Neuronal stem cell (in vitro differentiated cells): ENCODE results near the gene EFS.
A peak's percentile ranks its signal among the peaks of the same experiment; 100 is the strongest.

Experiments used
- DNase-seq: peaks from one replicate; pipeline ENCODE4 v3.0.0-alpha.2; 2013; ENCODE audit warnings: low spot score
- H2AFZ ChIP-seq: one replicate; pipeline ENCODE4 v1.6.1; 2013; ENCODE audit warnings: mild to moderate bottlenecking, low read length, inconsistent platforms
- H2AK5ac ChIP-seq: 2 replicates; pipeline ENCODE4 v1.6.1; 2013; ENCODE audit warnings: low read depth, mild to moderate bottlenecking, inconsistent platforms, low read length, moderate library complexity, mixed read lengths
- H2BK120ac ChIP-seq: 2 replicates; pipeline ENCODE4 v1.6.1; 2013; ENCODE audit warnings: low read depth, mild to moderate bottlenecking, inconsistent platforms, low read length, moderate library complexity, mixed read lengths
- H2BK12ac ChIP-seq: one replicate; pipeline ENCODE4 v1.6.1; 2013; ENCODE audit warnings: low read length, inconsistent platforms
- H2BK15ac ChIP-seq: 2 replicates; pipeline ENCODE4 v1.6.1; 2013; ENCODE audit warnings: mild to moderate bottlenecking, low read length, inconsistent platforms, mixed read lengths
- H2BK5ac ChIP-seq: one replicate; pipeline ENCODE4 v1.6.1; 2013; ENCODE audit warnings: inconsistent platforms, mild to moderate bottlenecking, low read length, moderate library complexity
- H3K14ac ChIP-seq: one replicate; pipeline ENCODE4 v1.6.1; 2013; ENCODE audit warnings: low read length, inconsistent platforms
- H3K18ac ChIP-seq: 2 replicates; pipeline ENCODE4 v1.6.1; 2013; ENCODE audit warnings: low read length, inconsistent platforms
- H3K23ac ChIP-seq: 2 replicates; pipeline ENCODE4 v1.6.1; 2013; ENCODE audit warnings: low read depth, mild to moderate bottlenecking, mixed read lengths, low read length, inconsistent platforms; ENCODE audit not compliant: poor library complexity
- H3K27ac ChIP-seq: replicated peaks from 3 replicates; pipeline ENCODE4 v1.5.1; 2013; ENCODE audit warnings: low read length, inconsistent platforms
- H3K27me3 ChIP-seq, 3 experiments: 2 replicates each; pipeline ENCODE4 v1.6.1; 2013; ENCODE audit warnings: low read length in 3 of 3, mild to moderate bottlenecking in 2 of 3, inconsistent platforms in 1 of 3, low read depth in 1 of 3, mixed read lengths in 1 of 3, moderate library complexity in 1 of 3; ENCODE audit not compliant: control insufficient read depth in 3 of 3, insufficient read depth in 3 of 3
- H3K36me3 ChIP-seq, 2 donors: replicated peaks in 1 of 2; 2 replicates each; pipeline ENCODE4 v1.6.1; 2013; ENCODE audit warnings: low read length in 2 of 2; ENCODE audit not compliant: control insufficient read depth in 2 of 2, insufficient read depth in 2 of 2
- H3K4ac ChIP-seq: 2 replicates; pipeline ENCODE4 v1.6.1; 2013; ENCODE audit warnings: inconsistent platforms, mild to moderate bottlenecking, low read length, moderate library complexity
- H3K4me1 ChIP-seq, 2 donors: 1 replicate in 1 of 2; 2 replicates in 1 of 2; pipeline ENCODE4 v1.6.1; 2013; ENCODE audit warnings: low read length in 2 of 2, low read depth in 1 of 2; ENCODE audit not compliant: control insufficient read depth in 2 of 2, insufficient read depth in 1 of 2
- H3K4me2 ChIP-seq: one replicate; pipeline ENCODE4 v1.6.1; 2013; ENCODE audit warnings: mild to moderate bottlenecking, low read length, inconsistent platforms; ENCODE audit not compliant: insufficient read depth, poor library complexity, severe bottlenecking
- H3K4me3 ChIP-seq, 2 donors: 2 replicates each; pipeline ENCODE4 v1.5.1; 2013; ENCODE audit warnings: low read length in 2 of 2, mild to moderate bottlenecking in 2 of 2, inconsistent platforms in 1 of 2, moderate library complexity in 1 of 2
- H3K79me1 ChIP-seq: one replicate; pipeline ENCODE4 v1.6.1; 2013; ENCODE audit warnings: low read depth, mild to moderate bottlenecking, inconsistent platforms, low read length, moderate library complexity
- H3K9ac ChIP-seq: one replicate; pipeline ENCODE4 v1.6.1; 2013; ENCODE audit warnings: mild to moderate bottlenecking, low read depth, low read length, inconsistent platforms; ENCODE audit not compliant: poor library complexity
- H3K9me3 ChIP-seq, 2 donors: replicated peaks in 1 of 2; 2 replicates each; pipeline versions ENCODE3 to v1.6.1; 2013; ENCODE audit warnings: low read length in 2 of 2, mild to moderate bottlenecking in 2 of 2, inconsistent platforms in 1 of 2, low read depth in 1 of 2, mixed read lengths in 1 of 2, moderate library complexity in 1 of 2; ENCODE audit not compliant: control insufficient read depth in 2 of 2, insufficient read depth in 1 of 2
- H4K8ac ChIP-seq: one replicate; pipeline ENCODE4 v1.6.1; 2013; ENCODE audit warnings: low read depth, mild to moderate bottlenecking, inconsistent platforms, low read length, moderate library complexity
- H4K91ac ChIP-seq: one replicate; pipeline ENCODE4 v1.6.1; 2013; ENCODE audit warnings: low read length, low read depth, mild to moderate bottlenecking, inconsistent platforms; ENCODE audit not compliant: poor library complexity
- WGBS, 2 donors: extraction: QIAGEN DNeasy Blood & Tissue Kit; methylation state at CpG; one replicate each; pipeline ENCODE4 v1.1.7; 2013; ENCODE audit warnings: missing lambda C conversion rate in 2 of 2, mixed read lengths in 1 of 2; ENCODE audit not compliant: insufficient read length in 2 of 2, insufficient replicate concordance in 1 of 2; ENCODE audit errors: extremely low coverage in 2 of 2; 5-methylcytosine and 5-hydroxymethylcytosine counted together

EFS gene

DNA sequence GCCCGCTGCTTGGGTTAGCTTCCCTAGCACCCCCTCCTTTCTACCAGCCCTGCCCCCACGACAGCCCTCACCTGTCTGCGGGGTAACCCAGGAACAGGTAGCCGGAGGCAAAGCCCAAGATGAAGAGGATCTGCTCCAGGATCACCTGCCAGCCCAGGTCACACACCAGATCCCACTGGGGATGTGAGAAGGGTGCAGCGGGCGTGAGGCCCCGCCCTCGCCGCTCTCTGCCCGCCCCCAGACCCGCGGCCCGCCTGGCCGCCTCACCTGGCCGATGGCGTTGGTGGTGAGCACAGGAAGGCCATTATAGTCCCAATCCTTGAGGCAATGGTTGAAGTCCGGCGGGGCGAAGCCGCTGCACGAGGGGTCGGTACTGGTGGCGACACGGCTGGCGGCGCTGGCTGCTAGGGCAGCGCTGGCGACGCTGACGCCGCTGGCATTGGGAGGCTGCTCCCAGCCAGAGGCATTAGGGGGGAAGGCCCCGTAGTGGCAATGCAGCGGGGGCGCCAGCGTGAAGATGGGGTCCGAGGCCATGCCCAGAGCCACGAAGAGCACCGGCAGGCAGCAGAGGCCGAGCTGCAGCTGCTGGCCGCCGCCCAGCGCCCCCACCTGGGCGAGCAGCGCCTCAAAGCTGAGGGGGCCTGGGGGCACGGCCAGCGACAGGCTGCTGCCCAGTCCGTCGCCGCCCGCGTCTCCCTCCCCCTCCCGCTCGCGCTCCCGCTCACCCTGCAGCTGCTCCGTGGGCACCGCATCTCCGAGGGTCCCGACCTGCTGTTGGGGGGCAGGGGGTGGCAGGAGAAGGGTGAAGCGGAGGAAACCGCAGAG is 13.1 kb downstream of the EFS start:
- WGBS, 2 donors, result no CpG with 5 or more reads among the region's 61 CpGs
- Histone ChIP-seq H3K9me3 (no peaks in the 10 kb centered on the region), H3K14ac (peak overlapping the region; percentile 97), H4K91ac (peak overlapping the region; percentile 48), H3K27me3 (peaks cover 0 to 3% (median 0%) of the 10 kb centered on the region in 3 experiments), H3K9ac (peak overlapping the region; percentile 99), H2BK120ac (peak overlapping the region; percentile 25), H3K4me2 (peak overlapping the region; percentile 99), H2BK15ac (peak overlapping the region; percentile 40), H3K4ac (peak overlapping the region; percentile 40), H3K18ac (peak overlapping the region; percentile 99), H2AFZ (peak overlapping the region; percentile 94), H4K8ac (no peak overlapping the region), H2BK5ac (peak overlapping the region; percentile 85), H3K4me1 (peaks cover 0 to 9% of the 10 kb centered on the region in 2 donors), H3K36me3 (peaks cover 11 to 23% of the 10 kb centered on the region in 2 donors), H2AK5ac (peak overlapping the region; percentile 66), H3K4me3 (peak overlapping the region; percentile 70 to 92), H3K79me1 (no peaks in the 10 kb centered on the region), H3K27ac (no peak overlapping the region), H3K23ac (peak overlapping the region; percentile 75), H2BK12ac (peak overlapping the region; percentile 48)
- peak; percentile 41 for DNase-seq

DNA sequence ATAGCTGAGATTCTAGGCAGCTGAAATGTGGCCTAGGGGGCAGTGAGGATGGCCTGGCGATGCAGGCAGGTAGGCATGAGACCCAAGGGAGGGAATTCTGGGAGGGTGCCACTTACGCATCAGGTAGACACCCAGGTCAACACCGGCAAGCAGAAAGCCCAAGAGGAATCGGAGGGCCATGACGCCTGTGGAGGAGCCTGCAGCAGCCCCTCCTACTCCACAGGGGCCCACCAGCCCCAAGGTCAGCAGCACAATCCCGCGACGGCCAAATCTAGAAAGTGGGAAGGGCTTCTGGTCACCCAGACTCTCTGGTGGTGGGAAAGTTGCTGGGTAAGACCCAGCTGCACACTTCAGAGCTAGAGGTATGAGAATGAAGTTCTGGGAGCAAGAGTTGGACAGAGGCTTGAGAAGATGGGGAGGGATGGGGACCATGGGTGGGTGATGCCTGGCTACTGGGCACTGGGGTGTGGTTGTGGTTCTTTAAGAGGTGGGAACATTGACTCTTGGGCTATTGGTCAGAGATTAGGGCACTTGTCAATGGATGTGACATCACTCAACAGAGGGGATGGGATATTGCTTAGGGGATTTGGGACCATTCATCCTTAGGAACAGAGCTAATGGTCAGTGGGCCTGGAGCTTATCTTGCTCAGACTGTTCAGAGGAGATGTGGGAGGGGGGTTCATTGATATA is 15.7 kb downstream of the EFS start:
- no peak overlapping the region for H3K27ac ChIP-seq
- H3K4me2 ChIP-seq, result no peak overlapping the region
- H3K79me1 ChIP-seq, result no peaks in the 10 kb centered on the region
- no peak overlapping the region for H3K14ac ChIP-seq
- no peak overlapping the region for H4K8ac ChIP-seq
- H3K27me3 ChIP-seq, result peaks cover 0 to 3% (median 0%) of the 10 kb centered on the region in 3 experiments
- H3K18ac ChIP-seq, result no peak overlapping the region
- no peak overlapping the region for H2AK5ac ChIP-seq
- H3K9me3 ChIP-seq, result no peaks in the 10 kb centered on the region
- H3K4me1 ChIP-seq, result peaks cover 0 to 9% of the 10 kb centered on the region in 2 donors
- H2AFZ ChIP-seq, result no peak overlapping the region
- no peak overlapping the region for H3K23ac ChIP-seq
- H3K4ac ChIP-seq, result no peak overlapping the region
- no peak overlapping the region for H2BK15ac ChIP-seq
- H2BK120ac ChIP-seq, result no peak overlapping the region
- peak overlapping the region; percentile 27 for H3K9ac ChIP-seq
- WGBS, 2 donors, result no CpG with 5 or more reads among the region's 8 CpGs
- H3K4me3 ChIP-seq, result no peak overlapping the region
- H2BK5ac ChIP-seq, result no peak overlapping the region
- H3K36me3 ChIP-seq, result peaks cover 7 to 8% of the 10 kb centered on the region in 2 donors
- H4K91ac ChIP-seq, result no peak overlapping the region
- no peak overlapping the region for H2BK12ac ChIP-seq
- no peak for DNase-seq

DNA sequence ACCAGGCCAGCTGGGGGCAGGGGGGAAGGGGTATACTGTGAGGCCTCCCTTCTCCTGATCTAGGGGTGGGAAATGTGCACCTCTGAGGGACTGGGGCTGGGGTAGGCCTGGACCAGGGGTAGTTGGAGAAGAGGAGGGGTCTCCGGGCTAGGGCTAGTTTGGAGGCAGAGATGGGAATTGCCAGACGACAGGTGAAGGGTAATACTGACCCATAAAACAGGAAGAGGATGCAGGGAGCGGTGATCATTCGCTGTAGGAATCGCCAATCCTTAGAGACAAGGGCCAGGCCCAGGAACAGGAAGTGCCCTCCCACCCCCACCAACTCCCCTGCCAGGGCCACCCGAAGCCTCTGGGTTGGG is 16.7 kb downstream of the EFS start:
- Histone ChIP-seq H3K27me3 (peaks cover 0 to 3% (median 0%) of the 10 kb centered on the region in 3 experiments), H2AK5ac (no peak overlapping the region), H2BK12ac (no peak overlapping the region), H2BK15ac (no peak overlapping the region), H3K27ac (no peak overlapping the region), H3K9ac (no peak overlapping the region), H3K4ac (no peak overlapping the region), H3K4me2 (no peak overlapping the region), H3K14ac (no peak overlapping the region), H4K8ac (no peak overlapping the region), H3K79me1 (no peaks in the 10 kb centered on the region), H2BK5ac (no peak overlapping the region), H2BK120ac (no peak overlapping the region), H3K4me1 (peaks cover 0 to 7% of the 10 kb centered on the region in 2 donors), H2AFZ (no peak overlapping the region), H3K4me3 (no peak overlapping the region), H3K18ac (no peak overlapping the region), H3K23ac (no peak overlapping the region), H3K36me3 (peaks cover 7 to 8% of the 10 kb centered on the region in 2 donors), H4K91ac (no peak overlapping the region), H3K9me3 (no peaks in the 10 kb centered on the region)
- no peak for DNase-seq
- whole genome bisulfite sequencing, 2 donors, result no CpG with 5 or more reads among the region's 6 CpGs
